ENCODE results near the gene WASHC3.

DNA sequence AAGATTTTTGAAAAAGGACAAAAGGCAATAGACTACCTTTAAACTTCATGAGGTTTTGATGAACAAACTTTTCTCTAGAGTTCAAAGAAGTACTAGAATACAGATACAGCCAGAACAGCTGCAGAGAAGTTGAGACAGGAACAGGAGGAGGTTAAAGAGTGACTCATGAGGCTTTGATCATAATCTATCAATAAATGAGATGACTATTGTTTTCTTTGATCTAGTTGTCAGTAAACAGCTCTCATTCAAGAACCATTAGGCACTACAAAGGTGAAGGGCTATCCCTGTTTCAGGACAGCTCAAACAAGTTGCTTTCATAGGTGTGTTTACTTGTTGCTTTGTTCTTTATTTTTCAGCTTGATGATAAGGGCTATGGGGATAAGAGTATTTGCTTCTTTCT, 2.4 kb downstream of the WASHC3 start:
- TF ChIP-seq POLR2A (IDR thresholded peaks at IDR 0.05) (no peak), POLR2AphosphoS5 (IDR thresholded peaks at IDR 0.05) (no peak), EP300 (IDR thresholded peaks at IDR 0.05) (no peak)
- TF ChIP-seq, protein P1, sequence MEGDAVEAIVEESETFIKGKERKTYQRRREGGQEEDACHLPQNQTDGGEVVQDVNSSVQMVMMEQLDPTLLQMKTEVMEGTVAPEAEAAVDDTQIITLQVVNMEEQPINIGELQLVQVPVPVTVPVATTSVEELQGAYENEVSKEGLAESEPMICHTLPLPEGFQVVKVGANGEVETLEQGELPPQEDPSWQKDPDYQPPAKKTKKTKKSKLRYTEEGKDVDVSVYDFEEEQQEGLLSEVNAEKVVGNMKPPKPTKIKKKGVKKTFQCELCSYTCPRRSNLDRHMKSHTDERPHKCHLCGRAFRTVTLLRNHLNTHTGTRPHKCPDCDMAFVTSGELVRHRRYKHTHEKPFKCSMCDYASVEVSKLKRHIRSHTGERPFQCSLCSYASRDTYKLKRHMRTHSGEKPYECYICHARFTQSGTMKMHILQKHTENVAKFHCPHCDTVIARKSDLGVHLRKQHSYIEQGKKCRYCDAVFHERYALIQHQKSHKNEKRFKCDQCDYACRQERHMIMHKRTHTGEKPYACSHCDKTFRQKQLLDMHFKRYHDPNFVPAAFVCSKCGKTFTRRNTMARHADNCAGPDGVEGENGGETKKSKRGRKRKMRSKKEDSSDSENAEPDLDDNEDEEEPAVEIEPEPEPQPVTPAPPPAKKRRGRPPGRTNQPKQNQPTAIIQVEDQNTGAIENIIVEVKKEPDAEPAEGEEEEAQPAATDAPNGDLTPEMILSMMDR (IDR thresholded peaks at IDR 0.05) = no peak

All from stomach (tissue), 4 donors.